HG03432 (cell line): ENCODE results near the gene CLCN4.

Experiments used
- ATAC-seq: cut with Tn5 transposase; IDR thresholded peaks from one replicate; pipeline ENCODE4 v1.9.1; 2021; ENCODE audit warnings: mild to moderate bottlenecking, moderate library complexity; ENCODE audit not compliant: unreplicated experiment

The CLCN4 gene

DNA sequence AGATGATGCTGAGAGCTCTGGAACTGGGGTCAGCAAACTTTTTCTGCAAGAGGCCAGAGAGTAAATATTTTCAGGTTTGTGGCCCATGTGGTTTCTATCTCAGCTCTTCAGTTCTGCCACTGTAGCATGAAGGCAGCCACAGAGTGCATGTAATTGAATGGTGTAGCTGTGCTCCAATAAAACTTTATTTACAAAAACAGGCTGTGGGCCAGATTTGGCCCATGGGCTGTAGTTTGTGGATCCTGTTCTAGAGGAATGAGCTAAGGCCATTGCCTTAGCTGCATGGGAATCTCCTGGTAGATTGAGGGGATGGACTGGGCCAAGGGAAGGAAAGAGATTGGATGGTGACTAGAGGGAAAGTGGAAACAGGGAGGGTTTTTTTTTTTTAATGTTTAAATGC, 36.8 kb downstream of the CLCN4 start:
- ATAC-seq, result no peak

DNA sequence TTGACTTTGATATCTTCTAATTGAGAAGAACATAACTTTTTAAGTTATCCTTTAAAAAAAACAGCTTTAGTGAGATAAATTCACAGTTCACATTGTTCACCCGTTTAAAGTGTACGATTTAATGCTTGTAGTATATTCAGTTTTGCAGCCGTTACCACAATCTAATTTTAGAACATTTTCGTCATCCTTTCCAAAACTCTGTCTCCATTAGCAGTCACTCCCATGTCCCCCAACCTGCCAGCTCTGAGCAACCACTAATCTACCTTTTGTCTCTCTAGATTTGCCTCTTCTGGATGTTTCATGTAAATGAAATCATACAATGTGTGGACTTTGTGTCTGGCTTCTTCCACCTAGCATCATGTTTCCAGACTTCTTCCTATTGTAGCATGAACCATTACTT, 38.6 kb downstream of the CLCN4 start:
- no peak for ATAC-seq

DNA sequence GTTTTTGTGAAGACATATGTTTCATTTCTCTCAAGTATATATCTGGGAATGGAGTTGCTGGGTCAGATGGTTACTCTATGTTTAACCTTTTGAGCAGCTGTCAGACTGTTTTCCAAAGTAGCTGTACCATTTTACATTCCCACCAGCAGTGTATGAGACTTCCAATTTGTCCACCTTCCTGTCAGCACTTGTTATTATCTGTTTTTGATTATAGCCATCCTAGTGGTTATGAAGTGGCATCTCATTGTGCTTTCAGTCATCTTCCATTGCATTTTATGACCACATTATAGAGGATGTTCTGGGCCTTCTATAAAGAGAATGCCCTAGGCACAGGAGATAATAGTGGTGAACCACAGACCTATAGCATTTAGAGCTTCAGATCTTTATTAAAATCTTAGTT, 39.2 kb downstream of the CLCN4 start:
- no peak for ATAC-seq

DNA sequence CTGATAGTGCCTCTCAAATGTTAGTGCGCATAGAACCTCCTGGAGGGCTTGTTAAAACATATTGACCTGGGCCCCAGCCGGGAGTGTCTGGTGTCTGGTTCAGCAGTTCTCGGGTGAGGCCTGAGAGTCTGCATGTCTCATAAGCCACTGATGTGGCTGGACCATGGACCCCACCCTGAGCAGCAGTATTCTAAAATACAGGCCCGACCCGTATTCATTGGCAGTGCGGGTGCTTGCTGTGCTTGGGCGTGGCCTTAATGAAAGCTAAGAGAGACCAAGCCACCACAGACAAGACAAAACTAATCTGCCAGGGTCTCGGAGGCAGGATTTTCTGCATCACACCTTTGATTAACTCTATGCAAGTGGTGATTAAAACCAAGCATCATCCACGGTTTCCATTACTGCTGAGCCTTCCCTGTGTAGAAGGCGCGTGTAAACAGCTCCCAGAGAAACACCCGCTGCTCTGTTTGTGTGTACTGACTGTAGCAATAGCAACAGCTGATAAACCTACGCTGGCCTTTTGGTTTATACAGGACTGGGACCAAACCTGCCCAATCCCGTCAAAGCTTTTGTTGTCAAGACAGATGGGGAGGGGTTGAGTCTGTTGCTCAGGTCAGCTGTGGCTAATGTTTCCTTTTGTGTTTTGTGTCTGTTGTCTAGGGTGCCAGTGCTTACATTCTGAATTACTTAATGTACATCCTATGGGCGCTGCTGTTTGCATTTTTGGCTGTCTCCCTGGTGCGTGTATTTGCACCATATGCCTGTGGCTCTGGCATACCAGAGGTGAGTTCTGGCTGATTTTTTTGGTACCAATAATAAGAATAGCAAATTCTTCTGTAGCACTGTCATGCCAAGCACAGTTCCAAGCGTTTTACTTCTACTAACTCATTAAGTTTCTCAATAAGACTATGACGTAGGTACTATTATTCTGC, 40.8 kb downstream of the CLCN4 start:
- no peak for ATAC-seq

DNA sequence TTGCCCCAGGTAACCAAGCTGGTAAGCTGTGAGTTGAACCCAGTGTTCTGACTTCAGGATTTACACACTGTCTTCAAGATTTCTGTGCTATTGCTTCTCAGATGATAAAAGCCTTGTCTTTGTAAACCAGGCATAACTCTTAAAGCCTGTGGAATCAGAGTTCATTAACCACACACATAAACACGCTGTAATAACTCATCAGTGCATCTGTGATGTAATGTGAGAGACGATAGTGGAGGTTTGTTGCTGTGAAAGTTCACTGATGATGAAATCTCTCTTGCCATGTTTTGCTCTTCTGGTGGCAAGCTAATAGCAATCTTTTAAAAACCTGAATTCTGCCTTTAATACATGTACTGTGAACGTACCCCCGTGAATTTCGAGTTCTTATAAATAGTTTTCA, 41.5 kb downstream of the CLCN4 start:
- no peak for ATAC-seq

DNA sequence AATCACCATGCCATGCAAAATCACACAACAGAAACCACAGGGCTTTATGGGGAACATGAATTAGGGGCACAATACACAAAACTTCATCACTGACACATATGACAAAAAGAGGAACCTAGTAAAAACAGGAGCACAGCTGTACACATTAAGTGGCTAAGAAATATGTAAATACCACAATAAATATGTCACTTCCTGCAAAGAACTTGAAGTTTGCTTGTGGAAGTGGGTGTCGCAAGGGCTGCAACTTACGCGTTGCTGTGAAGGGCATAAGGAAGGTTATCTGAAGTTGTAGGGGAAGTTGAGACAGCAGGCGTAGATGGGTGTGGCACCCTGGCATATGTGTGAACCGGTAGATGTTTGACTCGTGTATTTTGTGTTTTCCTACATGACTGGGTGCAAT, 42.4 kb downstream of the CLCN4 start:
- peak; percentile 74 for ATAC-seq

DNA sequence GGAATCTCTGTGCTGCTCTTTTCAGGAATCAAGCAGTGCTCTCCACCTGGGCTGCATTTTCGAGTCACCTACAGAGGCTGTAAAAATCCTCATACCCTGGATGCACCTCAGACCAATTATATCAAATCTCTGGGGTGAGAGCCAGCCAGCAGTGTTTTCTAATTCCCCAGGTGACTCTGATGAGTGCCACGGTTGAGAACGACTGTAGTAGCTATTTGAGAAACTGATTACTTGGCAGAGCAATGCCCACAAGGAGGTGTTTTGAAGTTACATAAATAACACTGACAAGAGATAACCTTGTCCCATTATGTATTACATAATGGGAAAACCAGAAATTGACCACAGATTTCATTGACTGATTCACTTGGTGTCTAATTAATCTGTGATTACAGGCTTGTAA, 46.8 kb downstream of the CLCN4 start:
- no peak for ATAC-seq

DNA sequence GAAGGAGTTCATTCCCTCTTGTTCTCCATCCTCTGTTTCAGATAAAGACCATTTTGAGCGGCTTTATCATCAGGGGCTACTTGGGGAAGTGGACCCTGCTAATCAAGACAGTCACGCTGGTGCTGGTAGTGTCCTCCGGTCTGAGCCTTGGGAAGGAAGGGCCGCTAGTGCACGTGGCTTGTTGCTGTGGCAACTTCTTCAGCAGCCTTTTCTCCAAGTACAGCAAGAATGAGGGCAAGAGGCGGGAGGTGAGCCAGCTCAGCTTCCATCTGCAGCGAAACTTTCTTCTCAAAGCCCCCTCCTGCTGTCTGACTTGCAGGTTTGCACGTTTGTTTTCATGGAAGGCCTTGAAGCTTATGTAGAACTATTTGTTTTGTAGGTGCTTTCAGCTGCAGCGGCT, 49.5 kb downstream of the CLCN4 start:
- no peak for ATAC-seq

DNA sequence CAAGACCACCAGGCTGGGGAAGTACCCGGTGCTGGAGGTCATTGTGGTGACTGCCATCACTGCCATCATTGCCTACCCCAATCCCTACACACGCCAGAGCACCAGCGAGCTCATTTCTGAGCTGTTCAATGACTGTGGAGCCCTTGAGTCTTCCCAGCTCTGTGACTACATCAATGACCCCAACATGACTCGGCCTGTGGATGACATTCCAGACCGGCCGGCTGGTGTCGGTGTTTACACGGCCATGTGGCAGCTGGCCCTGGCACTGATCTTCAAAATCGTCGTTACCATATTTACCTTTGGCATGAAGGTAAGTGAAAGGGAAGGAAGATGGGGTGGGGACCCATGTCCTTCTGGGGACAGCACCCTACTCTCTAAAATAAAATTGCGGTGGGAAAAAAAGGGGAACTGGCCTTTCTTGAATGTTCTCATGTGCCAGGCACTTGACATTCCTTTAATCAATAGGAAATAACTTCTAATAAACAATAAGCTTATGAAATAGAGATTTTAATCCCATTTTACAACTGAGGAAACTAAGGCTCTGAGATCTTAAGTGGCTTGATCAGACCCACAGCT, 51.6 kb downstream of the CLCN4 start:
- no peak for ATAC-seq

DNA sequence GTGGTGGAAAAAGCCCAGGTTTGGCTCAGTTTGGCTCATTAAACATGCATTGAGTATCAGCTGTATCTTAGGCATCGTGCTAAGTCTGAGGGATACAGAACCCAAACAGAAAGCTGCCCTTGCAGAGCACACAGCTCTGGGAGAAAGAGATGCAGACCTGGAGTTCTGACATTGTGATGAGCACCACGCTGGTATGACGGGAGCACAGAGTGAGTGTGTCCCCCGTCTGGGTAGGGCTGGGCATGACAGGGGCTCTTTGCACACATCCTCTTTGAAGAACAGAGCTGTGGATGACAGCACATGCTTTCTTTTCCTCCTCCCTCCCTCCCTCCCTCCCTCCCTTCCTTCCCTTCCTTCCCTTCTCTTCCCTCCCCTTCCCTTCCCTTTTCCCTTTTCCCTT, 52.2 kb downstream of the CLCN4 start:
- no peak for ATAC-seq

DNA sequence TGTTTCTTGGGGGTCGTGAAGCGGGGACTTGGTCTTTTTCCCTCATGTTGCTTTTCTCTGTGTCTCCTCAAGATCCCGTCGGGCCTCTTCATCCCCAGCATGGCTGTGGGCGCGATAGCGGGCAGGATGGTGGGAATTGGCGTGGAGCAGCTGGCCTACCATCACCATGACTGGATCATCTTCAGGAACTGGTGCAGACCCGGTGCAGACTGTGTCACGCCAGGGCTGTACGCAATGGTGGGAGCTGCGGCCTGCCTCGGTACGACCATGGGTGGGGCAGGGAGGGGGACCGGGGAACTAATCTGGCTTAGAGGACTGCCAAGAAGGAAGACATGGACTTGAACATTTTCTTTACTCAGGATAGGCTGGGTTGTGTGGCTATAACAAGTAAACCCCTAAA, 55.6 kb downstream of the CLCN4 start:
- no peak for ATAC-seq

DNA sequence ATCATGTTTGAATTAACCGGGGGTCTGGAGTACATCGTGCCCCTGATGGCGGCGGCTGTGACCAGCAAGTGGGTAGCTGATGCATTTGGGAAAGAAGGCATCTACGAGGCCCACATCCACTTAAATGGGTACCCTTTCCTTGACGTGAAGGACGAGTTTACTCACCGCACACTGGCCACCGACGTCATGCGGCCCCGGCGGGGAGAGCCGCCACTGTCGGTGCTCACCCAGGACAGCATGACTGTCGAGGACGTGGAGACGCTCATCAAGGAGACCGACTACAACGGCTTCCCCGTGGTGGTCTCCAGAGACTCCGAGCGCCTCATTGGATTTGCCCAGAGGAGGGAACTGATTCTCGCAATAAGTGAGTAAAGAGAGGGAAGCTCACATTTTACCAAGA, 56.9 kb downstream of the CLCN4 start:
- ATAC-seq, result no peak

DNA sequence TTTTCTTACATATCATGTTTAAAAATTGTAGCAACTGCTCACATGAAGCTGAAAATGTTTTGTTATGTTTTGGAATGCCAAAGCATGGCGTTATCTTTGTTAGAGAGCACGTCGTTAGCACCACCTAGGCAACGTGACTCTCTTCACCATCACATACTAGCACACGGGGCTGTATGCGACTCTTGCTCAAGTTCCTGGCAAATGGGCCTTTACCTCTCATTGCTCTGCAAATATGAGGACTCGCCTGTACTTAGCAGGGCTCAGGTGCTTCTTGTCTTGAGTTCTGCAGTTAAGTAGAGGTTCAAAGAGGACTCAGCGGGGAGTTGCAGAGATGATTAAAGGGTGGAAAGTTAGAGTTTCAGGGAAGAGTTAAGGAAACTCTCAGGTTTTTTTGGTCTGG, 59.4 kb downstream of the CLCN4 start:
- ATAC-seq, result no peak

DNA sequence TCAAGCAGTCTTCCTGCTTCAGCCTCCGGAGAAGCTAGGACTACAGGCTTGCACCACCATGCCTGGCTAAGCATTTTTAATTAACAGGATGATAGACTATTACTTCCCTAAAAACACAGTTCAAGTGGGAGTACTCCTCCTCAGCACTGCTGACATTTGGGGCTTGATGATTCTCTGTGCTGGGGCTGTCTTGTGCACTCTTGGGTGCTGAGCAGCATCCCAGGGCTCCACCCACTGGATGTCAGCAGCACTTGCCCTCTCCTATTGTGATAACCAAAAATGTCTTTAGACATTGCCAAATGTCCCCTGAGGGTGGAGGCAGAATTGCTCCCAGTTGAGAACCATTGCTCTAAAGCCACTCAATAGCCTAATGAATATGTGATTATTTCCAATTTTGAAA, 60.4 kb downstream of the CLCN4 start:
- no peak for ATAC-seq

DNA sequence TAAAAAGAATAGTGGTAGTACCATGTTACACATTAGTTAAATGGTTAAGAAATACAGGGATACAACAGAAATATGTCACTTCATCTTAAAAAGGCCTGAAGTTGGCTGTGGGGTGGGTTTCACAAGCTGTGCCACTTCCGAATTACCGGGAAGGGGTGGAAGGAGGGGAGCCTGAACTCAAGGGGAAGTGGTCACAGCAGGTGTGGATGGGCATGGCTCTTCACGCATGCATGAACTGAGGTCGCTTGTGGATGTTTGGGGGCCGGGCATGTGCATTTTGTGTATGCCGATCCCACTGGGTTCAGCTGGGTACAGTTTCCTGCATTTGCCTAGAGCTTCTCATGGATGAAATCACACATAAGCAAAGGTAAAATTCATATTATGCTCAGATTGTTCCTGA, 64.9 kb downstream of the CLCN4 start:
- no peak for ATAC-seq

DNA sequence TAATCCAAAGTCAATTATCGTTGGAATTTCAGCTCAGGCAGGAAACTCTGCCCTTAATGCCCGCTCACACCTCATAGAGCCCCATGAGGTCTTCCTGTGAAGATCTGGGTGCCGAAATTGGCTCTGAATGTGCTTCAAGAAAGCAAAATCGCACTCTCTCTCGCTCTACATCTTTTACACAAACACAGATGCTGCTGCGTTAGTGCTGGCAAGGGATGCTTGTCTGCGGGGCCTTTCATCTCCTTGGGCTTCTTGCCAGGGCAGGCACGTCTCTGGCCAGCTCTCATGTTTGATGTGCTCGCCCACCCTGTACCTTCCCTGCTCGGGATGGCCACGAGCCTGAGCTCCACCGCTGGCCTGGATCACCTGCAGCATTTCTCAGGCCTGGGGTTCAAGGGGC, 66.5 kb downstream of the CLCN4 start:
- no peak for ATAC-seq

DNA sequence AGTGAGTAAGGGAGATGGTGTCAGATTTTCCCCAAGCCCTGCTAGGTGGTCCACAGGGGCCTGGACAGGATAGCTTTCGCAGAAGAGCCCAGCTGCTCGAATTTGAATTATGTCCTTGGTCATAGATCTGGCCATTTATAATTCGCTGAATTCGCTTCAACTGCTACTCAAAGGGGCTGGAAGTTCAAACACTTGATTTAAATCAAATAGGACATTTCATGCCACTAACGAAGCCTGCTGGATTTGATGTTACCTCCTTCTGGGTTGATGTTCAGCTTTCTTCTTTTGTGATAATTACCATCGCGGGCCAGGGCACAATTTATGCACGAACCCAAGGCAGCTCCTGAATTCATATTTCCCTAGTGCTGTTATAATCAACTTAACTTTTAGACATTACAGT, 67.0 kb downstream of the CLCN4 start:
- ATAC-seq, result no peak

DNA sequence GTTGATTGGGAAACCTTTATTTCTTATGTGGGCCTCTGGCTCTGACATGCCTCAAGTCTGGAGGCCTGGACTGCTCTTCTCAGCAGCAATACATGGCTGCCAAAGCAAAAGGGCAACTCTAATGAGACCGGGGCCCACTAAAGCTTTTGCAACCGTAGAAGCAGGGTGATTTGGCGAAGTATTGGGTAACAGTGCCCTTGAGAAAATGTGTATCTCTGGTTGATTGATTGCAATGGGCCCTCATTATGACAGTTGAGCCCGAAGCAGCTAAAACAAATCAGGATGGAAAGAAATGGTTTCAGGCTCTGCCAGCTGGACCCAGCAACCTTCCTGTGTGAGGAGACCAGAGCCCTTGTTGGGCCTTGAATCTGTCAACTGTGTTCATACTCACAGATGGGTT, 73.4 kb downstream of the CLCN4 start:
- ATAC-seq, result no peak

DNA sequence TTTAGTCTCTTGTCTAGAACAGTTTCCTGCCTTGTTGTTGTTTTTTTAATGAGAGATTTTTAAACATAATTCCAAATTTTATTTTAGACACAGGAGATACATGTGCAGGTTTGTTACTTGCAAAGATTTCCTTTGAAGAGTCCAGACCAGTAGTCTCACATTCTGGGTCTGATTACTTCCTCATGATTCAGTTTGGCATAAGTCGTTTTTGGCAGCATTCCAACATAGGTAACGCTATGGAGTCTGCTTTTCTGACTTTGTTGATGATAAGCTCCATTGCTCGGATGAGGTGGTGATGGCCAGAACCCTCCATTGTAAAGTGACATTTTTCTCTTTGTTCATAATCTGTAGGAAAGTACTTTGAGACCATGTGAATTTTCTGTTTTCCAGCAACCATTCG, 74.7 kb downstream of the CLCN4 start:
- no peak for ATAC-seq

DNA sequence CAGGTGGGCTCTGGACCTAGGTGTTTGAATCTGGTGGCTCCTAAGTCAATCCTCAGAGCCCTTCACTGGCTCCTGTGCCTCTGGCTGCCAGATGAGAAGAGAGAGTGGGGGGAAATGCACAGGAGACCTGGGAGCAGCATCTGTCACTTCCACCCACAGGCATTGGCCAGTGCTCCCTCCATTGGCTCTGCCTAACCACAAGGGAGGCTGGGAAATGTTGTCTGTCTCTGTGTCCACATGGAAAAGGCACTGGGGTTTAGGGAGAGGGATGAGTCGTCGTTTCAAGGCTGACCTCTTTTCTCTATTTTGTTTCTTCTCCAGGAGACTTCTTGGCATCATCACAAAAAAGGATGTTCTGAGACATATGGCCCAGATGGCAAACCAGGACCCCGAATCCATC, 76.4 kb downstream of the CLCN4 start:
- ATAC-seq, result no peak

DNA sequence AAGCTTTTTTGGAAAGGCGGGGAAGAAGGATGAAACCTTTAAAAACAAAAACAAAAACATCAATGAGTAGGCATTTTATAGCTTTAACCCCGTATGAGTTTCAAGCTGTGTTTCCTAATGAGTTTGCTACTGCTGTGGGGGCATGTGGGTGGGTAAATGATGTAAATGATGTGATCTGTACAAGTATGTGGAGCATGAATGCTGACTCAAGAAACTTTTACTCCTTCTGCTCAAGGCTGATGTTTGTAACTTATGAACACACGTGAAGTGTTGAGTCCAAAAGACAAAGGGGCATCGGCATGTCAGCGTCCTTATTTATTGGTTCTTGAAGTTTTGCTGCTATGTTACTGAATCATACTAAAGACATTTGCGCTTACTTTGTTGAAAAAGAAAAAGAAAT, 76.9 kb downstream of the CLCN4 start:
- ATAC-seq, result no peak

DNA sequence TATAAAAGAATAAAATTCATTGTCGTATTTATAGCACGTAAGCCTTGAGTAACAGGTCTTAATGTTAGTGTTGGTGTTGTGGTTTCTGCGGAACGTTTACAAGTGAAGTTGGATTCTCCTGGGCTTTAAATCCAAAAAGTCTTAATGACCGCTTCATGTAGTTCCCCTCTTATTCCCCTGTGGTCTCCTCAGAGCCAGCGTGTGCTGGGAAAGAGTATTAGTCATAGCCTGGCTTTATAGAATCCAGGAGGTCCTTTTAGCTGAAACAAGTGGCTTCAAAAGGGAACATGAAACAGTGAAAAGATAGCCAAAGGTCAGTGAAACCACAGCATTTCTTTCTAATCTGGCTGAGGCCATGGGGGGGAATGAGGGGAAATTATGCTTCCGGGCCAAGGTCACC, 79.1 kb downstream of the CLCN4 start:
- ATAC-seq, result no peak

DNA sequence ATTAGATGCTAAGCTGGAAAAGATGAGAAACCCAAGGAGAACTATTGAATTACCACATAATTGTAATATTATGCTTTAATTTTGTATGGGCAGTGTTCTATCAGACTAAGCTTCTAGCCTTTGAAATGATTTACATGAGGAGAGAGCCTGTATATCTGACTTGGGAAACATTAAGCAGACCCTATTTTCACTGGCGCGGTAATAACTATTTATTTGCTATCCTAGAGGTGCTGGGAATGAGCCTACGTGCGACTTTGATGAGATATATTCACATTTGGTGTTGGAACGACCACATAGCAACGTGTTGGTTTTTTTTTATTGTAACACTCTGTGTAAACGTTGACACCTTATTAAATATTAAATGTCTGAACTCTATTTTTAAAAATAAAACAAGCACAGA, 80.5 kb downstream of the CLCN4 start:
- ATAC-seq, result no peak
